CD1c-positive myeloid dendritic cell (primary cell): ENCODE data around the gene SNAP29.
"Not testable (repeated sequence)": the region's sequence is repeated elsewhere in the genome, so short reads cannot be mapped to it uniquely, and the experiment has no call there.

Experiments used
- DNase-seq: peaks from one replicate; pipeline ENCODE4 v3.0.0-alpha.2; 2016; ENCODE audit errors: extremely low spot score

SNAP29 gene

GRCh38 chr22:20858615-20859416, at the start of gene SNAP29, which contains the start of gene PI4KA:
Gene SNAP29 (plus strand): TSS chr22:20859007. CDS start chr22:20859111, 104 bp downstream.
Gene PI4KA (minus strand): TSS chr22:20858811. CDS start chr22:20858725, 86 bp downstream.
- peak; percentile 99 for DNase-seq

- no peak for DNase-seq
These were observed 49.1 kb upstream of the SNAP29 start for GRCh38 chr22:20809538-20810185.

- no peak for DNase-seq
These were observed 48.2 kb upstream of the SNAP29 start for GRCh38 chr22:20810645-20811044.

GRCh38 chr22:20811171-20811570, 47.6 kb upstream of the SNAP29 start:
- DNase-seq, result no peak

GRCh38 chr22:20811971-20812660, 46.7 kb upstream of the SNAP29 start:
- no peak for DNase-seq

GRCh38 chr22:20813056-20813455, 45.8 kb upstream of the SNAP29 start:
- DNase-seq, result no peak

GRCh38 chr22:20814221-20814808, 44.5 kb upstream of the SNAP29 start:
- no peak for DNase-seq

- no peak for DNase-seq
These were observed 43.2 kb upstream of the SNAP29 start for GRCh38 chr22:20815477-20816050.

GRCh38 chr22:20816559-20816958, 42.2 kb upstream of the SNAP29 start:
- no peak for DNase-seq

- no peak for DNase-seq
These were observed 40.3 kb upstream of the SNAP29 start for GRCh38 chr22:20818471-20818870.

- DNase-seq, result no peak
These were observed 39.3 kb upstream of the SNAP29 start for GRCh38 chr22:20819471-20819870.

GRCh38 chr22:20821717-20822239, 37.0 kb upstream of the SNAP29 start:
- not testable (repeated sequence) for DNase-seq

GRCh38 chr22:20822240-20822639, 36.6 kb upstream of the SNAP29 start:
- DNase-seq, result no peak

- no peak for DNase-seq
These were observed 35.5 kb upstream of the SNAP29 start for GRCh38 chr22:20823264-20823663.

GRCh38 chr22:20825216-20825615, 33.6 kb upstream of the SNAP29 start:
- not testable (repeated sequence) for DNase-seq

GRCh38 chr22:20825624-20826023, 33.2 kb upstream of the SNAP29 start:
- DNase-seq, result no peak

- not testable (repeated sequence) for DNase-seq
These were observed 32.2 kb upstream of the SNAP29 start for GRCh38 chr22:20826373-20827152.

GRCh38 chr22:20829491-20830134, 29.2 kb upstream of the SNAP29 start:
- no peak for DNase-seq

- no peak for DNase-seq
These were observed 25.6 kb upstream of the SNAP29 start for GRCh38 chr22:20833225-20833665.

GRCh38 chr22:20834206-20834605, 24.6 kb upstream of the SNAP29 start:
- no peak for DNase-seq
